Motor neuron (in vitro differentiated cells): ENCODE data around the gene NCAPD2. TPM values are rescaled to one million over a fixed set of nuclear protein-coding genes. Genes with fewer than 3 reads are reported as not detected.

Experiments used
- ATAC-seq, 8 experiments: fragments of 200-7000 bp; cut with Tn5 transposase; replicated peaks in 6 of 8; 2 replicates each; pipeline ENCODE4 v1.8.0; 2021; ENCODE audit warnings: mild to moderate bottlenecking in 8 of 8, moderate library complexity in 8 of 8
- H3K27ac ChIP-seq, 2 donors: fragments of 250-450 bp; sonication (Bioruptor Pico); 2 replicates each; pipeline ENCODE4 v1.9.0; 2021; ENCODE audit warnings: antibody characterized with exemption in 2 of 2, mild to moderate bottlenecking in 2 of 2, moderate library complexity in 1 of 2
- H3K4me1 ChIP-seq, 2 donors: fragments of 250-450 bp; sonication (Bioruptor Pico); replicated peaks in 1 of 2; 2 replicates each; pipeline ENCODE4 v1.6.1; 2021; ENCODE audit warnings: antibody characterized with exemption in 2 of 2, mild to moderate bottlenecking in 2 of 2, moderate library complexity in 1 of 2
- H3K4me3 ChIP-seq, 5 donors: fragments of 250-450 bp; sonication (Bioruptor Pico); 2 replicates each; pipeline ENCODE4 v1.9.0; 2021; ENCODE audit warnings: antibody characterized with exemption in 5 of 5, mild to moderate bottlenecking in 5 of 5, moderate library complexity in 4 of 5
- WGBS, 10 experiments: fragments of 450-650 bp; shearing (Covaris generic); methylation state at CpG; one replicate each; pipeline ENCODE4 v1.0.0; 2022; 5-methylcytosine and 5-hydroxymethylcytosine counted together
- in situ Hi-C, 9 experiments: fragments of 400-800 bp; cut with MboI; loops; one replicate each; pipeline ENCODE4 v1.15.0; 2021; ENCODE audit warnings: low sequenced_read_pairs in 9 of 9, low pct_unique_long_range_greater_than_20kb in 2 of 9; ENCODE audit not compliant: unreplicated experiment in 9 of 9
- total RNA-seq, 8 experiments: library from RNA; unstranded; fragments of 300-600 nt; gene quantifications; 2 replicates each; pipeline versions ENCODE4 v1.2.3 to v1.2.4, GENCODE V29; 2022

Gene NCAPD2
- 10 to 100 TPM; 11.5 to 84.2 (median 16.2) TPM for total RNA-seq

- Histone ChIP-seq H3K4me3 (peak within 1 kb of the TSS; percentile 49 to 93 (median 85)), H3K27ac (peak within 1 kb of the TSS; percentile 77 to 79), H3K4me1 (peaks cover 11 to 19% of the 10 kb centered on the region in 2 donors)
- in situ Hi-C loops = no loop called here
- WGBS, 10 experiments = 0 to 8% (median 0%) methylated on average over 2 to 15 of the region's 49 CpGs; no CpG with 5 or more reads in 3 of the 10 experiments
- ATAC-seq = peak; percentile 86 to 91 (median 88)
Observed at GRCh38 chr12:6493497-6494257, at the start of gene NCAPD2. Gene NCAPD2, plus strand, starts transcription at chr12:6494102. Its CDS starts 997 bp downstream, at chr12:6495099.

- Histone ChIP-seq H3K4me3 (no peak within 1 kb of the TSS), H3K4me1 (peaks cover 0 to 2% of the 10 kb centered on the region in 2 donors), H3K27ac (no peak within 1 kb of the TSS)
- ATAC-seq = no peak
- 60 to 100% (median 95%) methylated on average over 1 to 4 of the region's 16 CpGs; no CpG with 5 or more reads in 4 of the 10 experiments for WGBS, 10 experiments
- in situ Hi-C loops = no loop called here
Observed at GRCh38 chr12:6444704-6445688, 48.9 kb upstream of the NCAPD2 start, which contains the start of gene CD27. Gene CD27, plus strand, starts transcription at chr12:6444955. Its CDS starts 141 bp downstream, at chr12:6445096.

DNA sequence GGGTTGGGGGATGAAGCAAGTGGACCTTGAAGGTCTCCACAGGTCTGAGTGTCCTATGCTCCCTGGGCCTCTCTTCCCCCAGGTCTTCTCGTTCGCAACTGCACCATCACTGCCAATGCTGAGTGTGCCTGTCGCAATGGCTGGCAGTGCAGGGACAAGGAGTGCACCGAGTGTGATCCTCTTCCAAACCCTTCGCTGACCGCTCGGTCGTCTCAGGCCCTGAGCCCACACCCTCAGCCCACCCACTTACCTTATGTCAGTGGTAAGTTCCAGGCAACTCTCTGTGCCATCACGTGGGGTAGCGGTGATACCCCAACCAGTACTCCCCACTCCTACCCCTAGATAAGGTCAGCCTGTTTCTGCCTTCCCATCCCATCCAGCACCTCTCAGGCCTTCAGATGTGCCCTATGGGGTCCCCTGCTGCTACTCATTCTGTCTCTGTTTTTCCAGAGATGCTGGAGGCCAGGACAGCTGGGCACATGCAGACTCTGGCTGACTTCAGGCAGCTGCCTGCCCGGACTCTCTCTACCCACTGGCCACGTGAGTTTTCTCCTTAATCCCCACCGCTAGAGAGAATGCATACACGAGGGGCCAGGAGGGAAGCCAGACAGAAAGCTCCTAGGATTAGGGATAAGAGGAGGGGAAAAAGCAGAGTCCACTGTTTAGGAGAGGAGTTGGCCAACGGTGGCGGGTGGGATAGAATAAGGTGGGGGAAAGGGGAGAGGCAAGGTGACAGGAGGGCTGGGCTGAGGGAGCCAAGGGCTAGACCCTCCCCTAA lies 43.6 kb upstream of the NCAPD2 start:
- peak overlapping the region in 4 of 5 donors; percentile 27 to 34 (median 28) for H3K4me3 ChIP-seq
- 30 to 91% (median 85%) methylated on average over 2 to 8 of the region's 16 CpGs; no CpG with 5 or more reads in 5 of the 10 experiments for WGBS, 10 experiments
- in situ Hi-C loops = no loop called here
- ATAC-seq = peak in 1 of 8 experiments; percentile 2
- H3K27ac ChIP-seq = peak overlapping the region; percentile 82 to 91
- H3K4me1 ChIP-seq = peaks cover 24 to 28% of the 10 kb centered on the region in 2 donors

DNA sequence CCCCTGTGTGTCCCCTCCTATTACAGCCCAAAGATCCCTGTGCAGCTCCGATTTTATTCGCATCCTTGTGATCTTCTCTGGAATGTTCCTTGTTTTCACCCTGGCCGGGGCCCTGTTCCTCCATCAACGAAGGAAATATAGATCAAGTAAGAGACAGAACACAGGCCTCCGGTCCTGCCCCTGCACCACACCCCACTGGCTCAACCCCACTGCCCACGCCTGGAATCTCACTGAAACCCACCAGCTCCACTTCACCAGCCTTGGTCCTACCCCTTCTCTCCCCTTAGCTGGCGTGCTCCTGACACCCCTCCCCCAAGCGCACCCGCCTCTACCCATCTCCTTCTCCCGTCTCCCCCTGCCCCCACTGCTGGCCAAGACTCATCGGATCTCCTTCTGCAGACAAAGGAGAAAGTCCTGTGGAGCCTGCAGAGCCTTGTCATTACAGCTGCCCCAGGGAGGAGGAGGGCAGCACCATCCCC lies 43.0 kb upstream of the NCAPD2 start:
- Histone ChIP-seq H3K4me1 (peaks cover 24 to 28% of the 10 kb centered on the region in 2 donors), H3K27ac (peak overlapping the region; percentile 82 to 91), H3K4me3 (peak overlapping the region; percentile 23 to 34 (median 27))
- in situ Hi-C loops = no loop called here
- peak in 2 of 8 experiments; percentile 4 to 5 for ATAC-seq
- 12% methylated on average over 4 of the region's 11 CpGs; no CpG with 5 or more reads in 9 of the 10 experiments for WGBS, 10 experiments

GRCh38 chr12:6451348-6452244 lies 42.3 kb upstream of the NCAPD2 start, which contains the start of gene TAPBPL:
Gene TAPBPL, plus strand, starts transcription at chr12:6452042. Its CDS starts 207 bp downstream, at chr12:6452249.
- peak within 1 kb of the TSS; percentile 82 to 91 for H3K27ac ChIP-seq
- ATAC-seq = peak; percentile 68 to 98 (median 96)
- peaks cover 24 to 28% of the 10 kb centered on the region in 2 donors for H3K4me1 ChIP-seq
- H3K4me3 ChIP-seq = peak within 1 kb of the TSS; percentile 23 to 34 (median 27)
- WGBS, 10 experiments = 0 to 75% (median 15%) methylated on average over 1 to 10 of the region's 27 CpGs; no CpG with 5 or more reads in 2 of the 10 experiments
- in situ Hi-C loops = no loop called here

DNA sequence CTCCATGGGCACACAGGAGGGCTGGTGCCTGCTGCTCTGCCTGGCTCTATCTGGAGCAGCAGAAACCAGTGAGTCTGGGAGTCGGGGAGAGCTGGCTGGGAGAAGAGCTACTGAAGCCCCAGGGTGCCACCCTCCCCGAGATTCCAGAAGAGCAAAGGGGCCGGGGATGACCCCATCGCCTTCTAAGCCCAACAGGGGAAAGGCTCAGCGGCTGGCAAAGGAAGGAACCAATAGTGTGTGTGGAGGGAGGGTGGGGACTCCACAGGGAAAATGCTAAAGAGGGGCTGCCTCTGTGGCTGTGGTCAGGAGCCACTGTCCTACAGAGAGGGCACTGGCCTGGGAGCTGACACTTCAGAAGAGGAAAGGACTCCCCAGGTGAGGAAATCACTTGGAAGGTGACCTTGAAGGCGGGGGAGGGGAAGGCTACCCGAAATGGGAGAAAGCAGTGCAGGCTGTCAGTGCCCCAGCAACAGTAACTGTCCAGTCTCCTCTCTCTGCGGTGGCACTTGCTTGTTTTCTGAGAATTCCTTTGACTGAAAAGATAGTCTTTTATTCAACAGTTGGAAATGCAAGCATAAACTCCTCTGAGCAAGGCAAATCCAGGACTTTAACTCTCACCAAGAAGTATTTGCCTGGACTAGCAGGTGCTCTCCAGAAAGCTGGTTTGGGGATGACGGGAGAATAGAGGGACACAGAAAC lies 41.5 kb upstream of the NCAPD2 start:
- WGBS, 10 experiments = 0 to 83% (median 40%) methylated on average over 1 to 2 of the region's 9 CpGs; no CpG with 5 or more reads in 6 of the 10 experiments
- ATAC-seq = peak in 3 of 8 experiments; percentile 24 to 30 (median 25)
- Histone ChIP-seq H3K27ac (peak overlapping the region in 1 of 2 donors; percentile 91), H3K4me1 (peaks cover 24 to 28% of the 10 kb centered on the region in 2 donors), H3K4me3 (peak overlapping the region in 1 of 5 donors; percentile 34)
- in situ Hi-C loops = no loop called here

DNA sequence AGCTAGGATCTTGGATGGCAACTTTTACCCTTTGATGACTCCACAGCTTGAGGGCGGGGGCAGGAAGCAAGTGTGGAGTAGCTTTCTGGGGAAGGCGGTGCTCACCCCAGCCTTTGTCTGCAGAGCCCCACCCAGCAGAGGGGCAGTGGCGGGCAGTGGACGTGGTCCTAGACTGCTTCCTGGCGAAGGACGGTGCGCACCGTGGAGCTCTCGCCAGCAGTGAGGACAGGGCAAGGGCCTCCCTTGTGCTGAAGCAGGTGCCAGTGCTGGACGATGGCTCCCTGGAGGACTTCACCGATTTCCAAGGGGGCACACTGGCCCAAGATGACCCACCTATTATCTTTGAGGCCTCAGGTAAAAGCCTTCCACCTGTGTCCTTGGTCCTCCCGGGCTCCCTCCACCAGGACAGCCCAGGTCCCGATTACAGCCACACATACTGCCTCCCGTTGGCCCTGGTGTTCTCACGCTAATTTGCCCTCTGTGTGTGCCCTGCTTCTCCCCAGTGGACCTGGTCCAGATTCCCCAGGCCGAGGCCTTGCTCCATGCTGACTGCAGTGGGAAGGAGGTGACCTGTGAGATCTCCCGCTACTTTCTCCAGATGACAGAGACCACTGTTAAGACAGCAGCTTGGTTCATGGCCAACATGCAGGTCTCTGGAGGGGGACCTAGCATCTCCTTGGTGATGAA lies 40.8 kb upstream of the NCAPD2 start:
- H3K27ac ChIP-seq = no peak overlapping the region
- peaks cover 24 to 28% of the 10 kb centered on the region in 2 donors for H3K4me1 ChIP-seq
- in situ Hi-C loops = no loop called here
- ATAC-seq = peak in 1 of 8 experiments; percentile 2
- 67 to 100% (median 89%) methylated on average over 1 to 6 of the region's 17 CpGs; no CpG with 5 or more reads in 6 of the 10 experiments for WGBS, 10 experiments
- H3K4me3 ChIP-seq = no peak overlapping the region

- Histone ChIP-seq H3K27ac (no peak overlapping the region), H3K4me1 (peaks cover 1 to 5% of the 10 kb centered on the region in 2 donors), H3K4me3 (no peak overlapping the region)
- ATAC-seq = peak in 1 of 8 experiments; percentile 12
- in situ Hi-C loops = no loop called here
- WGBS, 10 experiments = 60 to 100% (median 93%) methylated on average over 1 to 7 of the region's 12 CpGs; no CpG with 5 or more reads in 2 of the 10 experiments
Observed at GRCh38 chr12:6457220-6457945, 36.5 kb upstream of the NCAPD2 start.

- ATAC-seq = peak in 1 of 8 experiments; percentile 8
- in situ Hi-C loops = no loop called here
- no peak overlapping the region for H3K27ac ChIP-seq
- no peak overlapping the region for H3K4me3 ChIP-seq
- no peaks in the 10 kb centered on the region for H3K4me1 ChIP-seq
- WGBS, 10 experiments = 83 to 100% (median 94%) methylated on average over 1 to 7 of the region's 14 CpGs; no CpG with 5 or more reads in 3 of the 10 experiments
Observed at GRCh38 chr12:6458281-6459003, 35.5 kb upstream of the NCAPD2 start.
